Liver (tissue), 9 donors: ENCODE measurements around the gene SPO11. TPM values are rescaled to one million over a fixed set of nuclear protein-coding genes. Genes with fewer than 3 reads are reported as not detected.

Source experiments
- DNase-seq: peaks from one replicate; pipeline ENCODE4 v3.0.0-alpha.2; 2017; ENCODE audit warnings: low spot score
- H3K27ac ChIP-seq, 2 donors: one replicate each; pipeline ENCODE4 v1.7.0; 2013; ENCODE audit warnings: inconsistent platforms in 2 of 2, low read length in 2 of 2, control low read depth in 1 of 2, low read depth in 1 of 2, mild to moderate bottlenecking in 1 of 2
- H3K27me3 ChIP-seq, 4 donors: one replicate each; pipeline versions ENCODE4 v1.6.1 to v1.7.0; 2013; ENCODE audit warnings: low read length in 3 of 4, inconsistent platforms in 1 of 4, mild to moderate bottlenecking in 1 of 4, moderate library complexity in 1 of 4; ENCODE audit not compliant: control insufficient read depth in 4 of 4, insufficient read depth in 4 of 4
- H3K36me3 ChIP-seq, 4 donors: one replicate each; pipeline versions ENCODE4 v1.6.1 to v1.7.0; 2013; ENCODE audit warnings: low read length in 3 of 4, mild to moderate bottlenecking in 3 of 4, low read depth in 1 of 4, moderate library complexity in 1 of 4; ENCODE audit not compliant: control insufficient read depth in 4 of 4, insufficient read depth in 3 of 4
- H3K4me1 ChIP-seq, 4 donors: one replicate each; pipeline versions ENCODE4 v1.6.1 to v1.7.0; 2013; ENCODE audit warnings: low read length in 3 of 4, mild to moderate bottlenecking in 3 of 4, moderate library complexity in 1 of 4; ENCODE audit not compliant: control insufficient read depth in 4 of 4, insufficient read depth in 4 of 4
- H3K4me3 ChIP-seq, 3 donors: one replicate each; pipeline versions ENCODE4 v1.6.1 to v1.7.0; 2013; ENCODE audit warnings: low read length in 3 of 3, control low read depth in 1 of 3, low read depth in 1 of 3, mild to moderate bottlenecking in 1 of 3
- H3K9ac ChIP-seq, 2 donors: one replicate each; pipeline ENCODE4 v1.7.0; 2013; ENCODE audit warnings: low read length in 2 of 2, mild to moderate bottlenecking in 2 of 2, moderate library complexity in 2 of 2, control low read depth in 1 of 2, low read depth in 1 of 2
- H3K9me3 ChIP-seq, 4 donors: one replicate each; pipeline versions ENCODE4 v1.6.1 to v1.7.0; 2013; ENCODE audit warnings: low read length in 3 of 4; ENCODE audit not compliant: control insufficient read depth in 4 of 4
- EGR1 ChIP-seq, 2 donors: IDR thresholded peaks; 2 replicates each; pipeline ENCODE4 v1.6.1; 2016 to 2018; ENCODE audit warnings: antibody characterized with exemption in 2 of 2, low read depth in 2 of 2
- FOXA1 ChIP-seq: IDR thresholded peaks from 2 replicates; pipeline ENCODE4 v1.6.1; 2016; ENCODE audit warnings: antibody characterized with exemption
- FOXA2 ChIP-seq: IDR thresholded peaks from 2 replicates; pipeline ENCODE4 v1.6.1; 2016; ENCODE audit warnings: antibody characterized with exemption
- GABPA ChIP-seq, 2 donors: IDR thresholded peaks in 1 of 2; conservative IDR thresholded peaks in 1 of 2; 2 replicates each; pipeline ENCODE4 v1.6.1; 2016; ENCODE audit warnings: antibody characterized with exemption in 2 of 2, mild to moderate bottlenecking in 1 of 2, moderate library complexity in 1 of 2
- HNF4A ChIP-seq, 2 donors: conservative IDR thresholded peaks; 2 replicates each; pipeline ENCODE4 v1.6.1; 2016; ENCODE audit warnings: antibody characterized with exemption in 2 of 2, mild to moderate bottlenecking in 2 of 2
- HNF4G ChIP-seq: IDR thresholded peaks from 2 replicates; pipeline ENCODE4 v1.6.1; 2016; ENCODE audit warnings: antibody characterized with exemption
- JUND ChIP-seq, 2 donors: IDR thresholded peaks; 2 replicates each; pipeline ENCODE4 v1.6.1; 2016; ENCODE audit warnings: antibody characterized with exemption in 2 of 2
- NR2F2 ChIP-seq: IDR thresholded peaks from 2 replicates; pipeline ENCODE4 v1.6.1; 2016; ENCODE audit warnings: antibody characterized with exemption
- RAD21 ChIP-seq, 2 donors: IDR thresholded peaks; 2 replicates each; pipeline ENCODE4 v1.6.1; 2016; ENCODE audit warnings: antibody characterized with exemption in 2 of 2, mild to moderate bottlenecking in 2 of 2
- RXRA ChIP-seq, 2 donors: IDR thresholded peaks; 2 replicates each; pipeline ENCODE4 v1.6.1; 2017 to 2018; ENCODE audit warnings: antibody characterized with exemption in 2 of 2, mild to moderate bottlenecking in 1 of 2
- SP1 ChIP-seq: IDR thresholded peaks from 2 replicates; pipeline ENCODE4 v1.6.1; 2018; ENCODE audit warnings: antibody characterized with exemption, mild to moderate bottlenecking
- TAF1 ChIP-seq: conservative IDR thresholded peaks from 2 replicates; pipeline ENCODE4 v1.6.1; 2016; ENCODE audit warnings: antibody characterized with exemption, mild to moderate bottlenecking
- YY1 ChIP-seq: IDR thresholded peaks from 2 replicates; pipeline ENCODE4 v1.6.1; 2016; ENCODE audit warnings: antibody characterized with exemption, mild to moderate bottlenecking
- WGBS: extraction: QIAGEN DNeasy Blood & Tissue Kit; methylation state at CpG from one replicate; pipeline ENCODE4 v1.1.7; 2013; 5-methylcytosine and 5-hydroxymethylcytosine counted together
- polyA plus RNA-seq, 2 donors: library from polyadenylated mRNA; stranded (reverse) in 1 of 2; unstranded in 1 of 2; fragments of 200-250 nt in 1 of 2; fragments of >200 nt in 1 of 2; fragmentation: Nextera tagmentation in 1 of 2; extraction: Ambion mirVana in 1 of 2; gene quantifications; one replicate each; pipeline versions ENCODE4 v1.2.1 to v1.2.3, GENCODE V29; 2013 to 2015
- total RNA-seq, 2 donors: library from RNA; depleted of rRNA; stranded (reverse); fragments of >200 nt; gene quantifications; one replicate each; pipeline ENCODE4 v1.2.3, GENCODE V29; 2014
- TF ChIP-seq, protein P1 (sequence below): IDR thresholded peaks from 2 replicates; pipeline ENCODE4 v1.6.1; 2016; ENCODE audit warnings: antibody characterized with exemption
- TF ChIP-seq, protein P2 (sequence below): IDR thresholded peaks from 2 replicates; pipeline ENCODE4 v1.6.1; 2016; ENCODE audit warnings: antibody characterized with exemption
- TF ChIP-seq, protein P3 (sequence below): fragments of 150-350 bp; IDR thresholded peaks from 2 replicates; pipeline ENCODE4 v1.5.1; 2017; ENCODE audit warnings: improper control_type of control experiment, low read depth, low read length; ENCODE audit not compliant: missing input control
- TF ChIP-seq, protein P4 (sequence below): IDR thresholded peaks from 2 replicates; pipeline ENCODE4 v1.6.1; 2016; ENCODE audit warnings: antibody characterized with exemption, mild to moderate bottlenecking
- donor health status: healthy.
- donor health status: healthy.
- donor health status: healthy.
- donor health status: healthy.
- donor health status: healthy.

SPO11 gene, protein sequence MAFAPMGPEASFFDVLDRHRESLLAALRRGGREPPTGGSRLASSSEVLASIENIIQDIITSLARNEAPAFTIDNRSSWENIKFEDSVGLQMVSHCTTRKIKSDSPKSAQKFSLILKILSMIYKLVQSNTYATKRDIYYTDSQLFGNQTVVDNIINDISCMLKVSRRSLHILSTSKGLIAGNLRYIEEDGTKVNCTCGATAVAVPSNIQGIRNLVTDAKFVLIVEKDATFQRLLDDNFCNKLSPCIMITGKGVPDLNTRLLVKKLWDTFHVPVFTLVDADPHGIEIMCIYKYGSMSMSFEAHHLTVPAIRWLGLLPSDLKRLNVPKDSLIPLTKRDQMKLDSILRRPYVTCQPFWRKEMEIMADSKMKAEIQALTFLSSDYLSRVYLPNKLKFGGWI
- total RNA-seq (not detected), polyA plus RNA-seq (not detected)

DNA sequence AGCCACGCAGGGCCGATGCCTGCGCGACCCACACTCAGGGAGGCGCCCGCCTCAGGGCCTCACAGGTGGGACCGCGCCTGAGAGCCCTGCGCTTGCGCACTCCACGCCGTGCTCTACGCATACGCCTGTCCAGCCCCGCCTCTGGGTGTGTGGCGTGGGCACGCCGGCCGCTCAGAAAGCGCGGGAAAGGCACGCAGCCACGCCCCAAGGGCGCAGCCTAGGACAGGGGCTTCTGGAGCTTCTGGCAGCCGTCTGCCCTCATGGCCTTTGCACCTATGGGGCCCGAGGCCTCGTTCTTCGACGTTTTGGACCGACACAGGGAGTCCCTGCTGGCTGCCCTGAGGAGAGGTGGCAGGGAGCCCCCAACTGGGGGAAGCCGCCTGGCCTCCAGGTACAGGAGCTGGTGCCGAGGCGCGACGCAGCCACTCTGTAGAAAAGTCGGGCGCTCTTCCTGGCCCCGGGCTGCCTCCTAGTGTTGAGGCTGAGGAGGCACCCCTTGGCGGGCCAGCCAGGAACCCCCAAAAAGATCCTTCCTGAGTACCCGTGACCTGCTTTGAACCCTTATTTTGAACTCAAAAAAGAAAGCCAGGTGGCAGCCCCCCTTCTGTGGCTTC lies at the start of gene SPO11:
SPO11 (plus strand) TSS at position 196 of the 614 bp plus-strand sequence; CDS start at position 261, 65 bp downstream.
- Histone ChIP-seq H3K4me3 (no peak within 1 kb of the TSS), H3K27me3 (peaks cover 3 to 9% (median 6%) of the 10 kb centered on the region in 4 donors), H3K4me1 (no peaks in the 10 kb centered on the region), H3K27ac (no peak within 1 kb of the TSS), H3K9ac (no peak within 1 kb of the TSS), H3K36me3 (no peaks in the 10 kb centered on the region), H3K9me3 (no peaks in the 10 kb centered on the region)
- TF ChIP-seq NR2F2 (no peak), RXRA (IDR thresholded peaks at IDR 0.05) (no peak), HNF4A (conservative IDR thresholded peaks at IDR 0.05) (no peak), YY1 (no peak), TAF1 (no peak)
- TF ChIP-seq, protein P1, sequence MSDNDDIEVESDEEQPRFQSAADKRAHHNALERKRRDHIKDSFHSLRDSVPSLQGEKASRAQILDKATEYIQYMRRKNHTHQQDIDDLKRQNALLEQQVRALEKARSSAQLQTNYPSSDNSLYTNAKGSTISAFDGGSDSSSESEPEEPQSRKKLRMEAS = no peak
- no peak for DNase-seq
- WGBS = 60% methylated on average over 40 of the region's 40 CpGs

DNA sequence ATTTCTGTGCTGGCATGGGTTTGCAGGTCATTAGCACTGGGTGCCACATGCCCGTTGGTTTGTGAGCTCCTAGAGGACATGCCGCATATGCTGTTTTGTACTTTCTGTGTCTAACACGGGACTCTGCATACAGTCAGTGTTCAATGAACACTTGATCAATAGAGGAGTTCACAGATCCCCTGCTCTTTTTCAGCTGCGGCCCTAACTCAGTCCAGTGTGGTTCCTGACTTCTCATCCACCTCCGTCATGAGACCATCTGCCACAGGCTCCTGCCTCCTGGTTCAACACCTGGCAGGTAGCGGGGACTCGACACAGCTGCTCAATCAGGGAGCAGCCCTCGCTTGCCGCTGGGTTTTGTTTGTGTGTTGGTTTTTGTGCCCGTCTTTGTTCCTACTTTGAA lies 49.4 kb upstream of the SPO11 start:
- WGBS = 82% methylated on average over 10 of the region's 10 CpGs
- no peaks in the 10 kb centered on the region for H3K36me3 ChIP-seq
- peaks cover 0 to 8% (median 3%) of the 10 kb centered on the region in 4 donors for H3K27me3 ChIP-seq
- TF ChIP-seq TAF1 (no peak), NR2F2 (no peak), FOXA1 (no peak), HNF4A (conservative IDR thresholded peaks at IDR 0.05) (no peak), RXRA (IDR thresholded peaks at IDR 0.05) (no peak), GABPA (IDR thresholded peaks at IDR 0.05 in 1 of 2, conservative IDR thresholded peaks at IDR 0.05 in 1 of 2) (no peak), RAD21 (IDR thresholded peaks at IDR 0.05) (no peak), JUND (IDR thresholded peaks at IDR 0.05) (no peak), FOXA2 (no peak), SP1 (no peak), EGR1 (IDR thresholded peaks at IDR 0.05; ENCODE audit: low read depth in 2 of 2) (no peak), HNF4G (no peak)
- TF ChIP-seq, protein P2, sequence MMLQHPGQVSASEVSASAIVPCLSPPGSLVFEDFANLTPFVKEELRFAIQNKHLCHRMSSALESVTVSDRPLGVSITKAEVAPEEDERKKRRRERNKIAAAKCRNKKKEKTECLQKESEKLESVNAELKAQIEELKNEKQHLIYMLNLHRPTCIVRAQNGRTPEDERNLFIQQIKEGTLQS = no peak
- TF ChIP-seq, protein P3, sequence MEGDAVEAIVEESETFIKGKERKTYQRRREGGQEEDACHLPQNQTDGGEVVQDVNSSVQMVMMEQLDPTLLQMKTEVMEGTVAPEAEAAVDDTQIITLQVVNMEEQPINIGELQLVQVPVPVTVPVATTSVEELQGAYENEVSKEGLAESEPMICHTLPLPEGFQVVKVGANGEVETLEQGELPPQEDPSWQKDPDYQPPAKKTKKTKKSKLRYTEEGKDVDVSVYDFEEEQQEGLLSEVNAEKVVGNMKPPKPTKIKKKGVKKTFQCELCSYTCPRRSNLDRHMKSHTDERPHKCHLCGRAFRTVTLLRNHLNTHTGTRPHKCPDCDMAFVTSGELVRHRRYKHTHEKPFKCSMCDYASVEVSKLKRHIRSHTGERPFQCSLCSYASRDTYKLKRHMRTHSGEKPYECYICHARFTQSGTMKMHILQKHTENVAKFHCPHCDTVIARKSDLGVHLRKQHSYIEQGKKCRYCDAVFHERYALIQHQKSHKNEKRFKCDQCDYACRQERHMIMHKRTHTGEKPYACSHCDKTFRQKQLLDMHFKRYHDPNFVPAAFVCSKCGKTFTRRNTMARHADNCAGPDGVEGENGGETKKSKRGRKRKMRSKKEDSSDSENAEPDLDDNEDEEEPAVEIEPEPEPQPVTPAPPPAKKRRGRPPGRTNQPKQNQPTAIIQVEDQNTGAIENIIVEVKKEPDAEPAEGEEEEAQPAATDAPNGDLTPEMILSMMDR = no peak
- TF ChIP-seq, protein P4, sequence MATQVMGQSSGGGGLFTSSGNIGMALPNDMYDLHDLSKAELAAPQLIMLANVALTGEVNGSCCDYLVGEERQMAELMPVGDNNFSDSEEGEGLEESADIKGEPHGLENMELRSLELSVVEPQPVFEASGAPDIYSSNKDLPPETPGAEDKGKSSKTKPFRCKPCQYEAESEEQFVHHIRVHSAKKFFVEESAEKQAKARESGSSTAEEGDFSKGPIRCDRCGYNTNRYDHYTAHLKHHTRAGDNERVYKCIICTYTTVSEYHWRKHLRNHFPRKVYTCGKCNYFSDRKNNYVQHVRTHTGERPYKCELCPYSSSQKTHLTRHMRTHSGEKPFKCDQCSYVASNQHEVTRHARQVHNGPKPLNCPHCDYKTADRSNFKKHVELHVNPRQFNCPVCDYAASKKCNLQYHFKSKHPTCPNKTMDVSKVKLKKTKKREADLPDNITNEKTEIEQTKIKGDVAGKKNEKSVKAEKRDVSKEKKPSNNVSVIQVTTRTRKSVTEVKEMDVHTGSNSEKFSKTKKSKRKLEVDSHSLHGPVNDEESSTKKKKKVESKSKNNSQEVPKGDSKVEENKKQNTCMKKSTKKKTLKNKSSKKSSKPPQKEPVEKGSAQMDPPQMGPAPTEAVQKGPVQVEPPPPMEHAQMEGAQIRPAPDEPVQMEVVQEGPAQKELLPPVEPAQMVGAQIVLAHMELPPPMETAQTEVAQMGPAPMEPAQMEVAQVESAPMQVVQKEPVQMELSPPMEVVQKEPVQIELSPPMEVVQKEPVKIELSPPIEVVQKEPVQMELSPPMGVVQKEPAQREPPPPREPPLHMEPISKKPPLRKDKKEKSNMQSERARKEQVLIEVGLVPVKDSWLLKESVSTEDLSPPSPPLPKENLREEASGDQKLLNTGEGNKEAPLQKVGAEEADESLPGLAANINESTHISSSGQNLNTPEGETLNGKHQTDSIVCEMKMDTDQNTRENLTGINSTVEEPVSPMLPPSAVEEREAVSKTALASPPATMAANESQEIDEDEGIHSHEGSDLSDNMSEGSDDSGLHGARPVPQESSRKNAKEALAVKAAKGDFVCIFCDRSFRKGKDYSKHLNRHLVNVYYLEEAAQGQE = no peak
- no peak for DNase-seq
- H3K4me3 ChIP-seq = no peak overlapping the region
- H3K9me3 ChIP-seq = no peaks in the 10 kb centered on the region
- no peak overlapping the region for H3K9ac ChIP-seq
- H3K4me1 ChIP-seq = no peaks in the 10 kb centered on the region
- H3K27ac ChIP-seq = no peak overlapping the region
